ENCODE results near the gene TRAF3.
"Not testable (repeated sequence)": the region's sequence is repeated elsewhere in the genome, so short reads cannot be mapped to it uniquely, and the experiment has no call there.

The TRAF3 gene

GRCh38 chr14:102872020-102872419, 94.8 kb downstream of the TRAF3 start:
- TF ChIP-seq POLR2A (IDR thresholded peaks at IDR 0.05; ENCODE audit: low read length) (no peak), GATA1 (IDR thresholded peaks at IDR 0.05; ENCODE audit: low read depth, low read length) (no peak)
- no peak for DNase-seq

GRCh38 chr14:102873131-102873530, 95.9 kb downstream of the TRAF3 start:
- TF ChIP-seq POLR2A (IDR thresholded peaks at IDR 0.05; ENCODE audit: low read length) (no peak), GATA1 (IDR thresholded peaks at IDR 0.05; ENCODE audit: low read depth, low read length) (no peak)
- no peak for DNase-seq

- TF ChIP-seq POLR2A (IDR thresholded peaks at IDR 0.05; ENCODE audit: low read length) (no peak), GATA1 (IDR thresholded peaks at IDR 0.05; ENCODE audit: low read depth, low read length) (no peak)
- DNase-seq: no peak
Measured at GRCh38 chr14:102873546-102874061, 96.4 kb downstream of the TRAF3 start.

GRCh38 chr14:102875652-102876051, 98.4 kb downstream of the TRAF3 start:
- TF ChIP-seq POLR2A (IDR thresholded peaks at IDR 0.05; ENCODE audit: low read length): no peak
- no peak for TF ChIP-seq GATA1 (IDR thresholded peaks at IDR 0.05; ENCODE audit: low read depth, low read length)
- DNase-seq: no peak

- not testable (repeated sequence) for DNase-seq
Measured at GRCh38 chr14:102877511-102877910, 100.3 kb downstream of the TRAF3 start.

- no peak for DNase-seq
- TF ChIP-seq POLR2A (IDR thresholded peaks at IDR 0.05; ENCODE audit: low read length) (no peak), GATA1 (IDR thresholded peaks at IDR 0.05; ENCODE audit: low read depth, low read length) (no peak)
Measured at GRCh38 chr14:102878174-102878969, 101.1 kb downstream of the TRAF3 start.

GRCh38 chr14:102878970-102879460, 101.8 kb downstream of the TRAF3 start:
- DNase-seq: no peak
- TF ChIP-seq GATA1 (IDR thresholded peaks at IDR 0.05; ENCODE audit: low read depth, low read length) (no peak), POLR2A (IDR thresholded peaks at IDR 0.05; ENCODE audit: low read length) (no peak)

- DNase-seq: no peak
- TF ChIP-seq POLR2A (IDR thresholded peaks at IDR 0.05; ENCODE audit: low read length) (no peak), GATA1 (IDR thresholded peaks at IDR 0.05; ENCODE audit: low read depth, low read length) (no peak)
Measured at GRCh38 chr14:102882226-102882906, 105.1 kb downstream of the TRAF3 start.

GRCh38 chr14:102883089-102883541, 105.9 kb downstream of the TRAF3 start:
- DNase-seq: no peak

GRCh38 chr14:102883554-102883953, 106.3 kb downstream of the TRAF3 start:
- no peak for DNase-seq

More at GRCh38 chr14:102883089-102883541, 105.9 kb downstream of the TRAF3 start:
- no peak for TF ChIP-seq GATA1 (IDR thresholded peaks at IDR 0.05; ENCODE audit: low read depth, low read length)

GRCh38 chr14:102885737-102886447, 108.6 kb downstream of the TRAF3 start:
- DNase-seq: no peak
- TF ChIP-seq GATA1 (IDR thresholded peaks at IDR 0.05; ENCODE audit: low read depth, low read length) (no peak), POLR2A (IDR thresholded peaks at IDR 0.05; ENCODE audit: low read length) (no peak)

More at GRCh38 chr14:102883554-102883953, 106.3 kb downstream of the TRAF3 start:
- TF ChIP-seq GATA1 (IDR thresholded peaks at IDR 0.05; ENCODE audit: low read depth, low read length): no peak
- no peak for TF ChIP-seq POLR2A (IDR thresholded peaks at IDR 0.05; ENCODE audit: low read length)

GRCh38 chr14:102888748-102889147, 111.5 kb downstream of the TRAF3 start:
- TF ChIP-seq POLR2A (IDR thresholded peaks at IDR 0.05; ENCODE audit: low read length) (no peak), GATA1 (IDR thresholded peaks at IDR 0.05; ENCODE audit: low read depth, low read length) (no peak)
- DNase-seq: no peak

- no peak for DNase-seq
- TF ChIP-seq GATA1 (IDR thresholded peaks at IDR 0.05; ENCODE audit: low read depth, low read length) (no peak), POLR2A (IDR thresholded peaks at IDR 0.05; ENCODE audit: low read length) (no peak)
Measured at GRCh38 chr14:102889615-102890014, 112.4 kb downstream of the TRAF3 start.

- no peak for TF ChIP-seq POLR2A (IDR thresholded peaks at IDR 0.05; ENCODE audit: low read length)
- no peak for TF ChIP-seq GATA1 (IDR thresholded peaks at IDR 0.05; ENCODE audit: low read depth, low read length)
- DNase-seq: no peak
Measured at GRCh38 chr14:102891111-102891510, 113.9 kb downstream of the TRAF3 start.
